Measurements from ENCODE around the gene ITIH3.

DNA sequence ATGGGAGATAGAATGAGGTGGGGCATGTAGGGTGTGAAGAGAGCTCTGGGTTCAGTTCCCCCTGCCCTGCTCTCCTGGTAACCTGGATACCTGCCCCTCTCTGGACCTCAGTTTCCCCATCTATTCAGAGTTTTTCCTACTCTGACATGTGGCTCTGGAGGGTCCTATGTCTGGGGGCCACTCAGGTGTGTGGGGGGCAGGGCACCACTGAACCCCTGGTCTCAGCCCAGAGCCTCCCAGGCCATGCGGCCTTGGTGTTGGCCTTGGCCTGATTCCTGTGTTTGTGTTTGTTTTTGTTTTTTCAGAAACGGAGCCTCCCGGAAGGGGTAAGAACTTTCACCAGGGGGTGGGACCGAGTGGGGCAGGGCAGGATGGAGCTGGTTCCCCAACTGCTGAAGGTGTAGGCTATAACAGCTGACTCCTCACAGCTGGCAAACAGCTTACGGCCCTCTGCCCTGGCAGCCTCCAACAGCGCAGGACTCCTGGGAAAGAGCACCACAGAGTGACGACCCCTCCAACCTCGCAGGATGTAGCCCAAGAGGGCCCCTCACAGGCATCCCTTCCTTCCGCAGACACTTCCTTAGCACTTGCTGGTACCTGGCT is 803 bp downstream of the ITIH3 start:
- TF ChIP-seq CHD1 (IDR thresholded peaks at IDR 0.05; ENCODE audit: low read depth, low read length) (no peak), MAZ (IDR thresholded peaks at IDR 0.05; ENCODE audit: borderline replicate concordance, low read depth, low read length) (no peak), RAD21 (IDR thresholded peaks at IDR 0.05; ENCODE audit: low read length) (no peak), CEBPB (IDR thresholded peaks at IDR 0.05; ENCODE audit: low read depth, low read length) (no peak), SMC3 (IDR thresholded peaks at IDR 0.05; ENCODE audit: low read depth, low read length) (no peak), POLR2A (IDR thresholded peaks at IDR 0.05; ENCODE audit: low read depth, low read length) (no peak), RCOR1 (IDR thresholded peaks at IDR 0.05; ENCODE audit: insufficient replicate concordance, low read length) (no peak), FOS (IDR thresholded peaks at IDR 0.05; ENCODE audit: low read depth, low read length) (no peak), RFX5 (IDR thresholded peaks at IDR 0.05; ENCODE audit: low read depth, low read length) (no peak), MAFK (IDR thresholded peaks at IDR 0.05; ENCODE audit: low read depth, low read length) (no peak)
- TF ChIP-seq, protein P1, sequence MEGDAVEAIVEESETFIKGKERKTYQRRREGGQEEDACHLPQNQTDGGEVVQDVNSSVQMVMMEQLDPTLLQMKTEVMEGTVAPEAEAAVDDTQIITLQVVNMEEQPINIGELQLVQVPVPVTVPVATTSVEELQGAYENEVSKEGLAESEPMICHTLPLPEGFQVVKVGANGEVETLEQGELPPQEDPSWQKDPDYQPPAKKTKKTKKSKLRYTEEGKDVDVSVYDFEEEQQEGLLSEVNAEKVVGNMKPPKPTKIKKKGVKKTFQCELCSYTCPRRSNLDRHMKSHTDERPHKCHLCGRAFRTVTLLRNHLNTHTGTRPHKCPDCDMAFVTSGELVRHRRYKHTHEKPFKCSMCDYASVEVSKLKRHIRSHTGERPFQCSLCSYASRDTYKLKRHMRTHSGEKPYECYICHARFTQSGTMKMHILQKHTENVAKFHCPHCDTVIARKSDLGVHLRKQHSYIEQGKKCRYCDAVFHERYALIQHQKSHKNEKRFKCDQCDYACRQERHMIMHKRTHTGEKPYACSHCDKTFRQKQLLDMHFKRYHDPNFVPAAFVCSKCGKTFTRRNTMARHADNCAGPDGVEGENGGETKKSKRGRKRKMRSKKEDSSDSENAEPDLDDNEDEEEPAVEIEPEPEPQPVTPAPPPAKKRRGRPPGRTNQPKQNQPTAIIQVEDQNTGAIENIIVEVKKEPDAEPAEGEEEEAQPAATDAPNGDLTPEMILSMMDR (conservative IDR thresholded peaks at IDR 0.05; ENCODE audit: low read depth, low read length) = no peak
- TF ChIP-seq, protein P2, sequence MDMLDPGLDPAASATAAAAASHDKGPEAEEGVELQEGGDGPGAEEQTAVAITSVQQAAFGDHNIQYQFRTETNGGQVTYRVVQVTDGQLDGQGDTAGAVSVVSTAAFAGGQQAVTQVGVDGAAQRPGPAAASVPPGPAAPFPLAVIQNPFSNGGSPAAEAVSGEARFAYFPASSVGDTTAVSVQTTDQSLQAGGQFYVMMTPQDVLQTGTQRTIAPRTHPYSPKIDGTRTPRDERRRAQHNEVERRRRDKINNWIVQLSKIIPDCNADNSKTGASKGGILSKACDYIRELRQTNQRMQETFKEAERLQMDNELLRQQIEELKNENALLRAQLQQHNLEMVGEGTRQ (IDR thresholded peaks at IDR 0.05; ENCODE audit: low read depth, low read length) = no peak

All from IMR-90 (cell line).